Astrocyte (in vitro differentiated cells and primary cell): ENCODE measurements around the gene MMAB. TPM values are rescaled to one million over a fixed set of nuclear protein-coding genes. Genes with fewer than 3 reads are reported as not detected.

ENCODE experiments used
- DNase-seq: peaks from one replicate; pipeline ENCODE4 v3.0.0-alpha.2; 2010; ENCODE audit warnings: low read depth
- FAIRE-seq: peaks from 2 replicates; lab custom pipeline; 2011; peaks lifted over from hg19 to GRCh38; lab: Jason Lieb, UNC
- H2AFZ ChIP-seq: 2 replicates; pipeline ENCODE4 v1.6.0; 2012; ENCODE audit warnings: low read depth, low read length, inconsistent platforms
- H3K27ac ChIP-seq: 2 replicates; pipeline ENCODE4 v1.5.1; 2011; ENCODE audit warnings: low read depth, low read length, inconsistent platforms
- H3K27me3 ChIP-seq: 2 replicates; pipeline ENCODE4 v1.6.0; 2011; ENCODE audit warnings: low read length, inconsistent platforms; ENCODE audit not compliant: insufficient read depth
- H3K36me3 ChIP-seq: 2 replicates; pipeline ENCODE4 v1.5.1; 2011; ENCODE audit warnings: low read length, inconsistent platforms; ENCODE audit not compliant: insufficient read depth
- H3K4me1 ChIP-seq: 2 replicates; pipeline ENCODE4 v1.5.1; 2011; ENCODE audit warnings: low read length, inconsistent platforms; ENCODE audit not compliant: insufficient read depth
- H3K4me2 ChIP-seq: 2 replicates; pipeline ENCODE4 v1.6.0; 2012; ENCODE audit warnings: low read length, inconsistent platforms
- H3K4me3 ChIP-seq: 2 replicates; pipeline ENCODE4 v1.5.1; 2011; ENCODE audit warnings: low read depth, mild to moderate bottlenecking, low read length, inconsistent platforms; ENCODE audit not compliant: insufficient read depth
- H3K79me2 ChIP-seq: 2 replicates; pipeline ENCODE4 v1.6.0; 2012; ENCODE audit warnings: mild to moderate bottlenecking, low read length, inconsistent platforms; ENCODE audit not compliant: insufficient read depth
- H3K9ac ChIP-seq: 2 replicates; pipeline ENCODE4 v1.6.0; 2012; ENCODE audit warnings: mild to moderate bottlenecking, low read length, inconsistent platforms
- H3K9me3 ChIP-seq: 2 replicates; pipeline ENCODE4 v1.5.1; 2012; ENCODE audit warnings: low read depth, mild to moderate bottlenecking, low read length, inconsistent platforms; ENCODE audit not compliant: insufficient read depth
- H4K20me1 ChIP-seq: 2 replicates; pipeline ENCODE4 v1.6.0; 2012; ENCODE audit warnings: low read length, inconsistent platforms; ENCODE audit not compliant: insufficient read depth
- H3K27ac Mint-ChIP-seq: one replicate; pipeline ENCODE4 v1.8.0; 2021; ENCODE audit warnings: mild to moderate bottlenecking, mixed read lengths; ENCODE audit not compliant: unreplicated experiment
- H3K27me3 Mint-ChIP-seq: one replicate; pipeline ENCODE4 v1.8.0; 2021; ENCODE audit warnings: low read depth, mixed read lengths; ENCODE audit not compliant: unreplicated experiment
- H3K36me3 Mint-ChIP-seq: one replicate; pipeline ENCODE4 v1.8.0; 2021; ENCODE audit warnings: low read depth, mixed read lengths; ENCODE audit not compliant: unreplicated experiment
- H3K4me1 Mint-ChIP-seq: one replicate; pipeline ENCODE4 v1.8.0; 2021; ENCODE audit warnings: low read depth, mixed read lengths; ENCODE audit not compliant: unreplicated experiment
- H3K4me3 Mint-ChIP-seq: one replicate; pipeline ENCODE4 v1.8.0; 2021; ENCODE audit warnings: mild to moderate bottlenecking, moderate library complexity, mixed read lengths; ENCODE audit not compliant: unreplicated experiment
- H3K9me3 Mint-ChIP-seq: one replicate; pipeline ENCODE4 v1.8.0; 2021; ENCODE audit warnings: mild to moderate bottlenecking, mixed read lengths; ENCODE audit not compliant: unreplicated experiment
- EZH2 ChIP-seq: IDR thresholded peaks from 2 replicates; pipeline ENCODE4 v1.6.1; 2012; ENCODE audit warnings: mild to moderate bottlenecking, low read length, inconsistent platforms; ENCODE audit not compliant: insufficient read depth
- total RNA-seq: library from RNA; stranded (reverse); gene quantifications from 2 replicates; pipeline ENCODE4 v1.2.1, GENCODE V29; 2021
- TF ChIP-seq, protein P1 (sequence below): IDR thresholded peaks from 2 replicates; pipeline ENCODE4 v1.5.1; 2011; ENCODE audit warnings: low read depth, mild to moderate bottlenecking, inconsistent platforms, low read length, moderate library complexity; ENCODE audit not compliant: insufficient read depth

Gene MMAB
- total RNA-seq, 1 donor from 2014 or later: 17.8 TPM

GRCh38 chr12:109613649-109614455 lies 40.5 kb upstream of the MMAB start:
- no peak overlapping the region for H3K27ac ChIP-seq
- H4K20me1 ChIP-seq: no peaks in the 10 kb centered on the region
- no peak overlapping the region for H3K4me2 ChIP-seq
- DNase-seq (no peak), FAIRE-seq (no peak)
- H2AFZ ChIP-seq: no peak overlapping the region
- peaks cover 48% of the 10 kb centered on the region for H3K27me3 ChIP-seq
- Mint-ChIP-seq H3K9me3 (peaks cover 9% of the 10 kb centered on the region), H3K27ac (no peak overlapping the region), H3K36me3 (no peaks in the 10 kb centered on the region), H3K4me3 (no peak overlapping the region), H3K27me3 (peaks cover 47% of the 10 kb centered on the region), H3K4me1 (no peaks in the 10 kb centered on the region)
- H3K4me3 ChIP-seq: no peak overlapping the region
- no peaks in the 10 kb centered on the region for H3K4me1 ChIP-seq
- no peaks in the 10 kb centered on the region for H3K79me2 ChIP-seq
- no peaks in the 10 kb centered on the region for H3K36me3 ChIP-seq
- TF ChIP-seq, protein P1, sequence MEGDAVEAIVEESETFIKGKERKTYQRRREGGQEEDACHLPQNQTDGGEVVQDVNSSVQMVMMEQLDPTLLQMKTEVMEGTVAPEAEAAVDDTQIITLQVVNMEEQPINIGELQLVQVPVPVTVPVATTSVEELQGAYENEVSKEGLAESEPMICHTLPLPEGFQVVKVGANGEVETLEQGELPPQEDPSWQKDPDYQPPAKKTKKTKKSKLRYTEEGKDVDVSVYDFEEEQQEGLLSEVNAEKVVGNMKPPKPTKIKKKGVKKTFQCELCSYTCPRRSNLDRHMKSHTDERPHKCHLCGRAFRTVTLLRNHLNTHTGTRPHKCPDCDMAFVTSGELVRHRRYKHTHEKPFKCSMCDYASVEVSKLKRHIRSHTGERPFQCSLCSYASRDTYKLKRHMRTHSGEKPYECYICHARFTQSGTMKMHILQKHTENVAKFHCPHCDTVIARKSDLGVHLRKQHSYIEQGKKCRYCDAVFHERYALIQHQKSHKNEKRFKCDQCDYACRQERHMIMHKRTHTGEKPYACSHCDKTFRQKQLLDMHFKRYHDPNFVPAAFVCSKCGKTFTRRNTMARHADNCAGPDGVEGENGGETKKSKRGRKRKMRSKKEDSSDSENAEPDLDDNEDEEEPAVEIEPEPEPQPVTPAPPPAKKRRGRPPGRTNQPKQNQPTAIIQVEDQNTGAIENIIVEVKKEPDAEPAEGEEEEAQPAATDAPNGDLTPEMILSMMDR: no peak
- peak; percentile 57 for TF ChIP-seq EZH2
- no peak overlapping the region for H3K9ac ChIP-seq
- H3K9me3 ChIP-seq: no peaks in the 10 kb centered on the region

- no peak overlapping the region for H2AFZ ChIP-seq
- peaks cover 53% of the 10 kb centered on the region for H3K27me3 Mint-ChIP-seq
- no peak for FAIRE-seq
Measured at GRCh38 chr12:109612975-109613502, 39.7 kb upstream of the MMAB start.

More at GRCh38 chr12:109612975-109613502, 39.7 kb upstream of the MMAB start:
- Histone ChIP-seq H3K27ac (no peak overlapping the region), H3K4me2 (no peak overlapping the region), H3K36me3 (no peaks in the 10 kb centered on the region), H3K4me3 (no peak overlapping the region), H3K79me2 (no peaks in the 10 kb centered on the region), H4K20me1 (no peaks in the 10 kb centered on the region), H3K4me1 (no peaks in the 10 kb centered on the region), H3K27me3 (peaks cover 48% of the 10 kb centered on the region), H3K9me3 (no peaks in the 10 kb centered on the region), H3K9ac (no peak overlapping the region)
- no peaks in the 10 kb centered on the region for H3K4me1 Mint-ChIP-seq
- DNase-seq: no peak
- H3K4me3 Mint-ChIP-seq: no peak overlapping the region
- H3K9me3 Mint-ChIP-seq: peaks cover 10% of the 10 kb centered on the region
- no peaks in the 10 kb centered on the region for H3K36me3 Mint-ChIP-seq
- H3K27ac Mint-ChIP-seq: no peak overlapping the region
- TF ChIP-seq, protein P1: peak; percentile 26
- no peak for TF ChIP-seq EZH2
